A673 (cell line): ENCODE data around the gene IGF1R.

Experiments used
- CTCF ChIP-seq: fragments of 300-800, 200-600 bp; sonication (generic); conservative IDR thresholded peaks from 2 replicates; pipeline ENCODE4 v1.5.1; 2017; ENCODE audit warnings: low read depth, mild to moderate bottlenecking, antibody characterized with exemption, low read length, moderate library complexity, mixed read lengths
- EZH2 ChIP-seq: fragments of 200-600 bp; sonication (generic); IDR thresholded peaks from 2 replicates; pipeline ENCODE4 v1.6.1; 2017; ENCODE audit warnings: borderline replicate concordance, low read depth, mild to moderate bottlenecking, mixed read lengths, antibody characterized with exemption, low read length; ENCODE audit not compliant: poor library complexity, severe bottlenecking

DNA sequence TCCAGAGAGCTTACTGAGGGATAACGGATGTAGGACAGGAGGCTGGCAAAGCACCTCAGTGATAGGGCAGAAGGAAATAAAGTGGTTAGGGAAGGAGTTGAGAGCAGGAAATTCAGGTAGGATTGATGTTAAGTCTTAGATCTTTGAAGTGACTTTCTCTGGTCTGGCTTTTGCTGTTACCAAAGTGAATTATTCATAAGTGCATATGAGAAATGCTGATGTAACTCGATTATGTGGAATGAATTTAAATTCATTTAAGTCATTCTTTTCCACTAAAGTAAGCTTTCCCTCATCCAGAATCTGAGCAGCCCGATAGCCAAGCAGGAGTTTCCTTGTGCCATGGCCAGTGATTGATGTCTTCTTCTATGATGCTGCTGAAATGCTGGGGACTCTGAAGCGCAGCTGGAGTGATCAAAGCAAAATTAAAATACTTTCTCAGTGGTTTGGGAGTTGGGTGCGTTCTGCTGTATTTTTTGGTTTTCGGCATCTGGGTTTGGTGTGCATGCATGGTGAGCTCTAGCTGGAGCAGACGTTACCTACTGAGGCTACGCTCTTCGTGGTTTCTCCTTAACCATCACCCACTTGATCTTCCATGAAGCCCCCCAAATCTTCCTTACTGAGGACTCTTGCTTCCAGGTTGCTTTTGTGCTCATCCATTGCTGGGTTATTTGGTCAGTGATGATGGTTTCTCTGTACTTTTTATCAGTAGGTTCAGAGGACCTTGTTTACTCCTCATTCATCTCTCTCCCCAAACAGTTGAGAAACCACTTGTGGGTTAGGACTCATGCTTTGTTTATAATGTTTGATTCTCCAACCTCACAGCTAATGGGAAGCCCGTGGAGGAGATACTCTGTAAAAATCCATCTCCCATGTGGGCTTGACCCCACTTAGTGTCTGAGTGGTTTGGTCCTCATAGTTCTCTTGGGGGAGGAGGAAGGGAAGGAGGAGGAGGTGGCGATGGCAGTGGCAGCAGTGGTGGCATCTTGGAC, 72.5 kb downstream of the IGF1R start:
- TF ChIP-seq EZH2 (no peak), CTCF (no peak)
